ENCODE data around the gene RAI1.

RAI1 gene

DNA sequence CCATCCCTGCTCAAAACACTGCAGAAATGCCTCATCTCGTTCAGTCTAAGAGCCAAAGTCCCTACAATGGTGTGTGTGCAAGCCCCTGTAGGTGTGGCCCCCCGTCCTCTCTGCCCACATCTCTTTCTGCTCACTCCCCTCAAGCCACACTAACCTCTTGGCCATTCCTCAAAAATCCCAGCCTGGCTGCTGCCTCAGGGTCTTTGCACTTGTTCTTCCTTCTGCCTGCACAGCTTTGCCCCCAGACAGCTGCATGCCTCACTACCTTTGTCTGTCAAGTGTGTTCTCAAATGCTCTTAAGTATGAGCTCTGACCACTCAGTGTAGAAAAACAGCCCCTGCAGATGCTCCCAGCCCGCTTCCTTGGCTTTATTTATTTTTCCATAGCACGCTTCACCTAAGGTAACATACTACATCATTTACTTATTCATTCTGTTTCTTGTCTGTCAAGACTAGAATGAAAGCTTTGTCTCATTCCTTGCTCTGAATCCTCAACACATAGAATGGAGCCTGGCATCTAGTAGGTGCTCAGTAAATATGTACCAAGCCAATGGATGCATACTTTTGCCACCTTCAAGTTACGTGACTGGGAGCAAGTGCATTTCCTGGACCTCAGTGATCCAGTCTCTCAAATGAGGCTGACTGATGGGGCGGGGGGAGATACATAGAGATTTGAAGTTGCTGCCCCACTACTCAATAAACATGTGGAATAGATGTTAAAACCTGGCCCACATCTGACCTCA lies 38.1 kb downstream of the RAI1 start:
- DNase-seq, result no peak

DNA sequence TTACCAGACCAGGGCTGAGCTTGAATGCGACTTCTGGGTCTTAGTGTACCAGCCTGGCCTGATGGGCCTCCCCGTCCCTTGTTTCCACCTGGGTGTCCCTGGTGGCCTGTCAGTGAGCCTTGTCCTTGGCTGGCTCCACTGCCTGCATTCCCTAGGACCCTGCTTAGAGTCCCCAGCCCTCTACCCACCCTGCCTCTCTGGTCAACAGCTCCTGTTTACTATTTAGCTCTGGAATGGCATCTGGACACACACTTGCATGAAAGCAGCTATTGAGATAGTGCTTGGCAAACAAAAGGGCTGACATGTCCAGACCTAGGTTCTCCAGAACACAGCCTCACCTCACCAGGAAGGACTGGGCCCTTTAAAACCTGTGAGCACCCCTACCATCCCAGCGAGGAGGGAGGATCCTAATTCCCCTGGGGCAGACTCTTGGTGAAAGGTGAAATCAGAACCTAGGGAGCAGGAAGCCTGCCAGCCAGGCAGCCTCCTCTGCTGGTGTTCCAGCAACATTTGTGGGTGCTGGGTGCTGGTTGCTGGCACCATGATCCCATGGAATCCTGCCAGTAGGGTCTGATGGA lies 38.8 kb downstream of the RAI1 start:
- DNase-seq, result no peak

DNA sequence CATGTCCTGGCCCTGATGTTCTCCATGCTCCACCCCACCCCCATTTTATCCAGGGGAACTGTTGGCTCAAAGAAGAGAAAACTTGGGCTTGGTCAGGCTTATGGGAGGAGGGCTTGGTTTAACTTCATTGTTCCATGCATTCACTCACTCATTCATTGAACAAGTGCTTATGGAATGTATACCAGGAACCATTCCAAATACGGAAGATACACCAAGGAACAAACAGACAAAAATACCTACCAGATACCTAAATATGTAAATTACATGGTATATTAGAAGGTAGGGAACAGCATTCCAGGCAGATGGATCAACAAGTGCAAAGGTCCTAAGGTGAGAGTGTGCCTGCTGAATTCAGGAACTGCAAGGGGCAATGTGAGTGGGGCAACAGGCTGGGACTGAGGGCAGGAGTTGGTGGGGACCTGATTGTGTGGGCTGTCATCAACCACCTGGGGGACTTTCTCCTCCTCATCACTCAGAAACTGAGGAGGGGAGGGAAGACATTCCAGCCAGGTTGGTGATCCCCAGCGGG lies 39.9 kb downstream of the RAI1 start:
- no peak for DNase-seq

DNA sequence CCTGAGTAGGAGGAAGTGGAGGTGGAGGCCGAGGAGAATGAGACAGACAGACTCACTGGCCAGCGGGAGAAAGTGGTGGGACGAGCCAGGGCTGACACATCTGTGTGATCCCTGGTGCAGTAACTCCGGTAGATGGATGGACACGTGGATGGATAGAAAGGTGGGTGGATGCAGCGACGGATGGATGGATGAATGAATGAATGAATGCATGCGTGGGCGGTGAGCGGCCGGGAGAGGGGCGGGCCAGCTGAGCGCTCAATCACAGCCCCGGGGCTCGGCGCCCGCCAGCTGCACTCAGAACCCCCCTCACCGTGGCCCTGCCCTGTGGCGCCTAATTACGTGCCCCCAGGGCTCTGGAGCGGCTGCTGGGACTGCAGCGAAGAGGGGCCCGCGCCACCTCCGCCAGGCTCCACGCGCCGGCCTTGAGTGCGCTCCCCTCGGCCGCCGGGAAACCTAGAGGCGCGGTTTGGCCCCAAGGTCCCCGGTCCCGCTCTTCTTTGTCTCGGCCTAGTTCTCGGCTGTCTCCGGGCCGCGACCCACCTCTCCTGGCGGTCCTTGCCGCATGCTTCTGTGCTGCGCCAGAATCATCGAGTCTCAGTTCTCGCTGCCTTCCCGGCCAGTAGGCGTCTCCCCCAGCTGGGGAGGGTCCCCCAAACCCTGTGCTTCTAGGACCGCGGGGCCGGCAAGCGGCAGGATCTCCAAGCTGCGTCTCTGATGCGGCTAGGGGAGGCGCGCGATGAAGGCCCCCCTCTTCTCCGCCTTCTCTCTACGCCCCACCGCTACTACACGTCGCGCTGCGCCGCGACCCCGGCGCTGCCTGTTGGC lies 41.0 kb downstream of the RAI1 start:
- no peak for DNase-seq

DNA sequence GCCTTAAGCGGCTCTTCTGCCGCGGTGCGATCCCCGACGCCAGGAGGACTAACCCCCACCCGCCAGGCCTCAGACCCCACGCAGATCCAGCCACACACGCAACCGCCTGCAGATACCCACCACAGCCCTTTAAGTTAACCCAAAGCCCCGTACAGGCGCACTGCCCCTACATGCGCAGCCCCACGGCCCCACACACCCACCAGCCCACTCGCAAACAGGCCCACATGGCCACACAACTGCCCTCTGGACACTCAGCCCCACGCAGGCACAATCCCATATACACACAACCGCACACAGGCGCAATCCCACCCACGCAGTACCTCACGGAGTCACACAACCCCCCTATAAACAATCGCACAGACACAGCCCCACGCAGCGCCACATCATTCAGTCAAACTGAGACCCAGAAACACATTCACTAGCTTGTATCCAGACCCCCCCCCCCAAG lies 41.7 kb downstream of the RAI1 start:
- DNase-seq, result no peak

DNA sequence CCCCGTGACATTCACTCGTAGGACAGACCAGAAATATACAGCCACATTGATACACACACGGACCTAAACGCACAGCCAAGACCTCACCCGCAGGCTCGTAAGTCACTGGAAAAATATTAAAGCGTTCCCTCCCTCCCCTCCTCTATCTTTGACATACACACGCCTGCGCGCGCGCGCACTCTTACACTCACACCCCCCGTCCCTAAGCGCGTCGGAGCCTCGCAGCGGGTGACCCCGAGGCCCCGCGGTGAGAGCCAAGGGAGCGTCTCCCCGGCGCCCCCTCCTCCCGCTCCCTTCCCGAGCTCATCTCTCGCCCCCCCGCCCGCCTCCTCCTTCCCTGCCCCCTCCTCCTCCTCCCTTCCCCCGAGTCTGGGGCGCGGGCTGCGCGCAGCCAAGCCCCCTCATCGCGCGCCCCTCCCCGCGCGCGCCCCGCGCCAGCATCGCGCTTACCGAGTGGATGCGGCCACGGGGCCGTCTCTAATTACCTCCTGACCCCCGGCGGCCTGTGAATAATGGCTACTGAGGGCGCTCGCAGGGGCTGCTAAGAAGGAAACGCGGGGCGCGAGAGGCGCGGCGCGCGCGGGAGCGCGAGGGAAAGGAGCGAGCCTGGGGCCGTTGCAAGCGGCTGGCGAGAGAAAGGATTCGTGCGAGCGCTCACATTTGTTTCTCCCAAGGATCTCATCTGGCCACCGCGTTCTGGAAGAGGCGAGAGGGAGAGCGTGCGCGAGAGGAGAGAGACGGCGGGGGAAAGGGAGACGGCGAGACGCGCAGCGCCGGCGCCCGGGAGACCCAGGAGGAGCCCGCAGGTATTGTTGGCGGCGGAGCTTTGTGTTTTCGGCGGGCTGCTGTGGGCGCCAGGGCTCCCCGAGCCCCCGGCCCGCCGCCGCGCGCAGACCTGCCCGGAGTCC lies 42.4 kb downstream of the RAI1 start:
- DNase-seq, result no peak

DNA sequence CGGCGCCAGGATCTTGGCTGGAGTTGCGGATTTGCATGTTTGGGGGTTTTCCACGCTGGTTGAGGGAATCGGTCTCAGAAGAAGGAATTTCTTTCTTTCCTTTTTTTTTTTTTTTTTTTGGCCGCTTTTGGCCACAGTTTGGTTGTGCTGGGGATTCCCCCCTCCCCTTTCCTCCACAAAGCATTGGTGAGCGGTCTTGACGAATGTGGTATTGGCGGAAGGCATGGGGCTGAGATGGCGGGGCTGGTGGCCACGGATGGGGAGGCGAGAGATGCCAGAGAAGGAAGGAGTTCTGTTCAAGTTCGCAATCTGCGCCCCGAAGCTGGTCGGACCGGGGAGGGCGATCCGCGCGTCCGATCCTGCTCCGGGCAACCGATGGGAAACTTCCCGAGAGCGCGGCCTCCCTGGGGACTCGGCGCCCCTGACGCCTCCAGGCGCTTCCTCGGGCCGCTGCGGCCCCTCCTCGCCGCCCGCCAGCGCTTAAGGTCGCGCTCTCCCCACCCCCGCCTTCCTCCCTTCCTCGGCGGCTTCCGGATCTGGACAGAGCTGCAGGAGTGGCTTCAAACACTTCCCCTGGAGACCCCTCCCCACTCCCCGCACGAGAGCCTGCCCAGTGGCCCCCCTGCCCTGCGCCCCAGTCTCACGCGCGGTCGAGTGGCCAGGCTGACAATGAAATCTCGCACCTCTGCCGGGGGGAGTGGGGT lies 43.2 kb downstream of the RAI1 start:
- no peak for DNase-seq

DNA sequence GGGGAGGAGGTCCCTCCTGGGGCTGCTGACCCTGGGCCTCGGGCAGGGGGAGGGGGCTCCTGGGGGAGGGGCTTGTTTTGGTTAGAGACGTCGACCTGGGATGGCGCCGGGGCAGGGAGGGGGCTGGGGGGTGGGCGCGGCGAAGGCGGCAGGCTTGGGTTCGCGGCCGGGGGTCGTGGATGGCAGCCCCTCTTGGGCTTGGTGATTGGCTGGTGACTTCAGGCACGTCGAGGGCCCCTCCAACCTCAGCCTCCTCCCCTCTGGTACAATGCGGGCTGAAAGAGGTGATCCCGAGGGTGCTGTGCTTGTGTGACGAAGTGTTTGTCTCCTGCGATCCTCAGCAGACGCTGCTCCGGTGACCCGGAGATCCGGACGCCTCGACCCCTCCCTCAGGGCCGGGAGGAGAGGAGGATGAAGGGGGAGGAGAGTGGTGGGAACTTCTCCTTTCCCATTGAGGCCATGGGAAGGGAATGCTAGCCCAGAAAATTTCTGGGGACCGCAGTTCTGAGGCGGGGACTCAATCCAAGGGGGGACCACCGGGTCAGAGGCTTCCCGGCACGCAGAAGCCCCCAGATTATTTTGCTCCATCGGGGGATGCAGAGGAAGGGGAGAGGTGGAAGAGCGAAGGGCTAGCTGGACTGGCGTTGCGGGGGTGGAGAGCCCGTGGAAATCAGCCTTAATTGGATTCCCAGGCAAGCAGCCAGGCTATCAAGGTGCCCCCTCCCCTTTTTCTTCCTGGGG lies 43.9 kb downstream of the RAI1 start:
- DNase-seq, result no peak

DNA sequence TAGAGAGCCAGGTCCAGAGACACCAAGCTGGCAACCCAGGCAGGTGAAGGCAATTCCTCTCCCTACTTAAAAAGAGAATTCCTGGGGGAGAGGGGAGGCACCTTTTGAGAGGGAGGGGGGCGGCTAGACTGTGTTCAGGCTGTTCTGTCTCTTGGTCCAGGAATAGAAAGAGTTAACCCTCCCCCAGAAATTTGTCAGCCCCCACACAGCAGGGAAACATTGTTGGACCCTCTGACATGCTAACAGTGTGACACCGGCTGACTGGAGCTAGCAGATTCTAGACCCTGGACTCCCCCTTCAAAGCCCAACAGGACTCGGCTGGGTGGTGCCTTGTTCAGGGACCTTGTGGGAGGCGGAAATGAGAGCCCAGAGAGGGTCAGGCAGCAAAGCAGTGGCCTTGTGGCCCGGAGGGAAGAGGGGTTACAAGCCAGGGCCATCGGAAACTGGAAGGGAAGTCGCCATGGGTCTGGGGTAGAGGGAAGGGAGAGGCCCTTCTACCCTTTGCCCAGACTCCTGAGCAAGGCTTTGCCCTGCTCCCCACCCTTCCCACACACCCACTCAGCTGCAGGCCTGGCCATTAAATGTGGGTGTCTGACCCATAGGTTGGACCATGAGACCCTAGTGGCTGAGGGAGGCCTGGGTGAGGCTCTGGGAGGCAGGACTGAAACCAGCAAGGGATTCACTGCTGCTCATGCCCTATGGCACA lies 44.6 kb downstream of the RAI1 start:
- DNase-seq, result no peak

DNA sequence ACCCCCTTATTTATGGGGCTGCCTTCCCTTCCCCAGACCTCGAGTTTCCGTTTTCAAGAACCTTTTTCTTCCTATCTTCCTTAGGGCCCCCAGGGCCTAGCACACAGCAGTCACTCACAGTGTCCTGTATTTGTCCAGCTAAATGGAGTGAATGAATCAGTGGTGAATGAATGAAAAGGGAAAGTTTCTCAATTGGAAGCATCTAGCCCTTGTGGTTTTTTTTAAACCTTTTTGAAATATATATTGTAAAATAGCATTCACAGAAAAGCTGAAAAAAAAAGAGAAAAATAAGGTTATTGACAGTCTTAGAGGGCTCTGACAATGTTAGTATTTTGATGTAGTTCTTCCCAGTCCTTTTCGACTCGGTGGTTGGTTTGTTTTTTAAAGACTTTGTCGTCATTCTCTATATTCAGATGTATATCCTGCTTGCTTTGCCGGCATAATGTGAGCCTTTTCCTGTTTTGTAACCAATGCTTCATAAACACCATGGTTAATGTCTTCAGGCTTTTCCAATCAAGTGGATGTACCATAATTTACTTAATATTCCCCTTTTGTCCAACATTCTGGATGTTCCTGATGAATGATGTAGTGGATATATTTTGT lies 45.3 kb downstream of the RAI1 start:
- DNase-seq, result no peak

DNA sequence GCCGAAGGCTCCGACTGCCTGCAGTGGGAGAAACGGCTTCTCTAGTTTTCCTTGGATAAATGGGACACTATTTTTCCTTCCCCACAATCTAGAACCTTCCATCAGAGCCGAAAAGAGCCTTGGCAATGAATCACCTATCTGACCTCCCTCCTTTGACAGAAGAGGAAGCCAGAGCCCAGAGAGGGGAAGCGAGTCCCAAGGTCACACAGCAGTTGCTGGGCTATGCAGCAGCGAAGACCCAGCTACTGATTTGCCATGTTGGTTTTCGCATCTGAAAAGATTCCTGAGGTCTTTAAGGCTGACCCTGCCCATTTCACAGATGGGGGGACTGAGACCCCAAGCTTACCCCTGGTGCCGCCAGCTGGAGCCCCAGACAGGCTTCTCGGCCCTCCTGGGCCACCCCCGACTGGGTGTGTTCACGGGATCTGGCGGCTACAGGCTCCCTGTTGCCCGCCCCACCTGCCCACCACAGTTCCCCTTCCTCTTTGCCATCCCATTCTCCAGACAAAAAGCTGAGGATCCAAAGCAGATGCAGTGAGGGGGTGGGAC lies 45.9 kb downstream of the RAI1 start:
- no peak for DNase-seq

DNA sequence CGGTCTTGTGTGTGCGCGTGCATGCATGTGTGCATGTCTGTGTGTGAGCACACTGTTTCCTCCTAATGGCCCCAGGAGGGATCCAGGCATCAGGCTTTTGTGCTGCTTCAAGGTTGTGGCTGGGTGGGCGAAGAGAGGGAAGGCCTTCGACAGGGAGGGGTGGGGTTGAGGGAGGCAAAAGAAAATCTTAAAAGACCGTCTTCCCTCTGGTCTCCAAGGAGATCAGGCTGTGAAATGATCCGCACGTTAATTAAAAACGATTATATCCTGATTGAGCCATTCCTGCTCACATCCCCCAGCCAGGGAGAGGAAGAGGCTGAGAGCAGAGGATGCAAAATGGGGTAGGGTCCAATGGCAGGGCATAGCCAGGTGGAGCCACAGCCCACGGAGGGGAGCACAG lies 46.9 kb downstream of the RAI1 start:
- no peak for DNase-seq

DNA sequence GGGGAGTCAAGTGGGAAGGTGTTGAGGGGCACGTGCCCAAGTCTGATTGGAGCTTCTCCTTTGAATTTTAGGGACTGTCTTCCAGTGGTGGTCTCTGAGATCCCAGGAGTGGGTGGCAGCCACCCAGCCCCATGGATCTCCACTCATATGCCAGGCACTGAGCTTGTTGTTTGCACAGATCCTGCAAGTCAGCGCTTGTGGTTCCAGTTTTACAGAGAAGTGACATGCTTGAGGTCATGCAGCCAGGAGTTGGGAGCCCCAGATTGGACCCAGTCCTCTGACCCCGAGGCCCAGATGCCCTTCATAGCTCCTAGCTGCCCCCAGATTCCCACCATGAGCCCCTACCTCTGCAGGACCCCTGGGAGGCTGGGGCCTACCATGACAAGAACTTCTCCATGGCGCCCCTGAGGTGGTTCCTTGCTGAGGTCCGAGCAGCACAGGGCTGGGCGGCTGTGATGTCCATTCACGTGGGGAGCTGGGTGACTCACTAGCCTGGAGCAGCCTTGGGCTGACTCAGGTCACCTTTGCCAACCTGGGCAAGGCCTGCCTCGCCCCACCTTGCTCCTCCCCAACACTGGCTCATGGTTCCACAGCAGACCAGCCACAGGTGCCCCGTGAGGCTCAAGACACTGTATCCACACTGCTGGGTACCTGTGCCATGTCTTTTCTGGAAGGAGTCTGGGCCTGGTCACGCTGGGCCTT lies 47.4 kb downstream of the RAI1 start:
- DNase-seq, result no peak

DNA sequence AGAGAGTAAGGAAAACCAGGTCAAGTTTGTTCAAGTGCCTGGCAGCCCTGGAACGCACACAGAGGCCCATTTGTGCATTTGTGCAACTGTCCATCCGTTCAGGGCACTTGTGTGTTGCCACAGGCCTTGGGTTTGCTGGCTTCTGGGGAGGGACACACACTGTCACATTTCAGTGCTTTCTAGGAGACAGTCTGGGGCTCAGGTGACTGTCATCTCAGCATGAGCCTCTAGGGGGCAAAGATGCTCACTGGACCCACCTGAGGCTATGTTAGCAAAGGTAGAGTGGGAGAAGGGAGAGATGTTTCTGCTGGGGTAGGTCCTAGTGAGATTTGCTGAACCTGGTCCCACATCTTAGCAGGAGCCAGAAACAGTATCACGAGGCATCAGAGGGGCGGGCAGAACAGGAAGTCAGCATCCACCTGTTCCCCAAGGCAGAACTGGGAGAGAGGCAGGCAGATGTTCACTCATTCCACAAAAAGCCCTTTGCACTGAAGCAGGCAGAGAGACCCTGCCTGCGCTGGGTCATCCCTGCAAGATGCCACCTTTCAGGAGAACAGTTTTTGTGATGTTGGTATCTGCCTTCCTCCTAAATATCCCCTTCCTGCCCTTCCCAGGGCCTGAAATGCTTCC lies 48.5 kb downstream of the RAI1 start:
- DNase-seq, result no peak

DNA sequence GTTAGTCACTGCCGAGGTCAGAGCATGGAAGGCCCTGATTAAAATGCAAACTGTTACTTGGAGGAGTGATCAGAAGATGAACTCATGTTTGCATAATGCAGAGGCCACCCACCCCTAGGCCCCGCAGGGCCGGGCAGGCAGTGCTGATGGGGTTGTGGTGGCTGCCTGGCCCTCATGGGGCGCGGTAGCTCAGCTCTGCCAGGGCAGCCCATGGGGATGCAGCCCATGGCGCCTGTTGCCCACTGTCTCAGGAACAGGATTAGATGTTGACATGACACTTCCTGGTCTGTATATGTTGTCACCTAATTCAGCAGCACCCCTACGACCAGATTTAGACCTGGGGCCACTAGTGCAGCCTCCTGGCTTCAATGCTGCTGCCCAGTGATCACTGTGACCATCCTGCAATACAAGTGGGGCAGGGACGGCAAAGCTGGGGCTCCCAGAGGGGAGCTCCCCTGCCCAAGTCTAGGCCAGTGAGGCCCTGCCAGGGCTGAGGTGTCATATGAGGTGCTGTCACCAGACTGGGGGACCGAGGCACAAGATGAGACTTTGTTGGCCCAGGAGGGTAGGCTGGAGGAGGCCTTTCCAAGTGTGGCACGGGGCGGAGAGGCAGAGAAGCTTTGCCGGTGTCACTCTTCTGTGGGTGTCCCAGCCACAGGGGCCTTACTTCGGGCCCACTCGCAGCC lies 49.1 kb downstream of the RAI1 start:
- DNase-seq, result no peak

DNA sequence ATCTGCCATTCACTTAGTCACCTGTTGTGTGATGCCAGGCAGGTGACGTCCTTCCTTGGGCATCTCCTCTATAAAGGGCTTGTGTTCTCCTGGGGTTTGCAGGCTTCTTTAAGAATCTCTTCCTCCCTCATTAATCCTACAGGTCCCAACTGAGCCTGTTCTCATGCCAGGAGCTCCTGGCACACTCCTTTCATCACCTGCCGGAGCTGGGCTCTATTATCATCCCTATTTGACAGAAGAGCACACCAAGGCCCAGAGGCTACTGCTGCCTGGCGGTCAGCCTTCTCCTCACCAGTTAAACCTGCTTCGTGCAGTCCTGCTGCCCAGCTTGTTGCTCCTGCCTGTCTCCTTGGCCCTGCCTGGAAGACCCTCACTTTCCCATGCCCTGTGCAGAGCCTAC lies 51.2 kb downstream of the RAI1 start:
- DNase-seq, result no peak

DNA sequence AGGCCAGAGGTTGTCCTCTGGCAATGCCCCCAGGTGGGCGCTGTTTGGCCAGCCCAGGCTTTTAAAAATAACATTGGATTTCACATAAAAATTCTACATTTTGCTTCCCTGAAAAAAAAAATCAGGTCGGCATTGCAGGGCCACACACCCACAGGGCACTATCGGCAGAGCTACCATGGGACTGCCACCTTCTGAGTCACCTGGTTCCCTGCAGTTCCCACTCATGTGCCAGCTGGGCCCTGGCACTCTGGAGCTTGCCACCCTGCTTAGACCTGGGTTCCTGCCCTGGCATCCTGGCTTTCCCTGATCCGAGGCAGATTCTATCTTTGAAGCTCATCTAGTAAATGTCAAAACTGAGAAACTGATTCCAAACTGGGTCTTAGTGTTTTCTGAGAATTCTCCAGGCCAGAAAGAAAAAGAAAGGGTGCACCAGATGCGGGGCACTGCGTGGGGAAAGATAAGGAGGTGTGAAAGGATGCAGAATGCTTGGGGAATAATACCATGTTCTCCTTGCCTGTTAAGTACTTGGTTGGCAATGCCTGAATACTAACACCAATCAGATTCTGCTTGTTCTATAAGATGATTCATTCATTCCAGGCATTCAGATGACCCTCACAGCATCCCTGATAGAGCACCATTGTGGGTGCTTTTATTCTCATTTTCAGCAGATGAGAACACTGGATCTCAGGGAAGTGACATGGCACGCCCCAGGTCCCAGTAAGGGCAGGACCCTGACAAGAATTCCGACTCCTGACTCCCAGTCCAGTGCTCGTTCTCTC lies 51.8 kb downstream of the RAI1 start:
- no peak for DNase-seq

All from NCI-H446 treated with DMSO at 0.1 percent for 48 hours (cell line).